SK-N-SH treated with all-trans-retinoic acid at 6 μM for 48 hours (cell line): ENCODE results near the gene BLVRB.

Experiments
- ARNTL ChIP-seq: fragments of 450-650 bp; formaldehyde crosslinking; IDR thresholded peaks from 2 replicates; pipeline ENCODE4 v1.5.0; 2020; ENCODE audit warnings: low read depth, mild to moderate bottlenecking, moderate library complexity, borderline replicate concordance
- GLIS3 ChIP-seq: fragments of 250-450 bp; sonication (Bioruptor Pico); IDR thresholded peaks from 2 replicates; pipeline ENCODE4 v1.5.0; 2020; ENCODE audit warnings: mild to moderate bottlenecking, moderate library complexity
- ZFP3 ChIP-seq: fragments of 250-450 bp; sonication (Bioruptor Pico); IDR thresholded peaks from 2 replicates; pipeline ENCODE4 v1.5.0; 2020; ENCODE audit warnings: mild to moderate bottlenecking, moderate library complexity
- ZNF565 ChIP-seq: fragments of 450-650 bp; formaldehyde crosslinking; conservative IDR thresholded peaks from 2 replicates; pipeline ENCODE4 v1.5.0; 2020; ENCODE audit warnings: low read depth, mild to moderate bottlenecking, moderate library complexity
- ZNF70 ChIP-seq: fragments of 450-650 bp; formaldehyde crosslinking; IDR thresholded peaks from 2 replicates; pipeline ENCODE4 v1.5.0; 2020; ENCODE audit warnings: mild to moderate bottlenecking, moderate library complexity

DNA sequence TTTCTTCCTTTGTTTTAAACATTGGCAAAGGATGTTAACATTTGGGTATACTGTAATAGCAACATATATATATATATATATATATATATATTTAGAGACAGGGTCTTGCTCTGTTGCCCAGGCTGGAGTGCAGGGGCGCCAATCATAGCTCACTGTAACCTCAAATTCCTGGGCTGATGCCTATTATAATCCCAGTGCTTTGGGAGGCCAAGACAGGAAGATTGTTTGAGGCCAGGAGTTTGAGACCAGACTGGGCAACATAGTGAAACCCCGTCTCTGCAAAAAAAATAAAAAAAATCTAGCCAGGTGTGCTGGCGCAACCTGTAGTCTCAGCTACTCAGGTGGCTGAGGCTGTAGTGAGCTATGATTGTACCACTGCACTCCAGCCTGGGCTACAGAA lies 5.4 kb downstream of the BLVRB start:
- TF ChIP-seq GLIS3 (CRISPR knock-in tag) (no peak), ZNF70 (CRISPR knock-in tag) (no peak), ZFP3 (CRISPR knock-in tag) (no peak), ARNTL (no peak), ZNF565 (no peak)
